Psoas muscle (tissue), 8 donors: ENCODE results near the gene RBM19. TPM values are rescaled to one million over a fixed set of nuclear protein-coding genes. Genes with fewer than 3 reads are reported as not detected.

Experiments
- ATAC-seq, 4 donors: fragments of 200-7000 bp; cut with Tn5 transposase; one replicate each; pipeline ENCODE4 v1.9.1; 2020; ENCODE audit warnings: moderate library complexity in 3 of 4, mild to moderate bottlenecking in 2 of 4
- DNase-seq, 2 donors: peaks; one replicate each; pipeline ENCODE4 v3.0.0-alpha.2; 2020
- H3K27ac ChIP-seq: fragments of 200-600 bp; one replicate; pipeline ENCODE4 v1.8.0; 2022
- H3K27me3 ChIP-seq, 3 donors: fragments of 200-600 bp in 1 of 3; one replicate each; pipeline versions ENCODE4 v1.6.1 to v1.8.0; 2013 to 2022; ENCODE audit warnings: low read length in 2 of 3, mild to moderate bottlenecking in 2 of 3, moderate library complexity in 1 of 3; ENCODE audit not compliant: insufficient read depth in 3 of 3
- H3K36me3 ChIP-seq, 2 donors: fragments of 200-600 bp in 1 of 2; one replicate each; pipeline versions ENCODE4 v1.6.1 to v1.8.0; 2013 to 2022; ENCODE audit warnings: low read depth in 1 of 2, mild to moderate bottlenecking in 1 of 2, moderate library complexity in 1 of 2; ENCODE audit not compliant: insufficient read depth in 1 of 2
- H3K4me1 ChIP-seq: fragments of 200-600 bp; one replicate; pipeline ENCODE4 v1.8.0; 2022
- H3K4me3 ChIP-seq: fragments of 200-600 bp; one replicate; pipeline ENCODE4 v1.8.0; 2022; ENCODE audit warnings: mild to moderate bottlenecking
- H3K9me3 ChIP-seq: fragments of 200-600 bp; one replicate; pipeline ENCODE4 v1.8.0; 2022
- WGBS, 3 donors: extraction: QIAGEN DNeasy Blood & Tissue Kit; methylation state at CpG; one replicate each; pipeline versions ENCODE4 v1.1.6 to v1.1.7; 2013; 5-methylcytosine and 5-hydroxymethylcytosine counted together
- intact Hi-C, 2 donors: fragments of 100-400 bp; cut with DNase I; formaldehyde crosslinking; loops; one replicate each; pipeline versions ENCODE4 v1.11.0 to v1.14.2; 2022
- polyA plus RNA-seq, 3 donors: library from polyadenylated mRNA; stranded (reverse); fragments of 200-250 nt; gene quantifications; one replicate each; pipeline ENCODE4 v1.2.3, GENCODE V29; 2013
- total RNA-seq, 4 donors: library from RNA; stranded (reverse); fragmentation: NEBNext Ultra II Directional in 2 of 4; extraction: Animal tissue kit (Norgen Biotek cat#: 25700) in 2 of 4; gene quantifications; one replicate each; pipeline versions ENCODE4 v1.2.1 to v1.2.4, GENCODE V29; 2021 to 2023
- TF ChIP-seq, protein P1 (sequence below): fragments of 200-600 bp; IDR thresholded peaks from one replicate; pipeline ENCODE4 v1.8.0; 2022; ENCODE audit warnings: antibody characterized with exemption
- donor health status: healthy with polysubstance abuse.
- donor health status: DM: no; HTN: no; CAD: no; lungs with moderate emphysema.
- donor health status: Bipolar disorder and iron deficiency.
- donor health status: healthy.
- donor health status: DM: yes; HTN: yes; CAD: no.
- donor health status: DM: no; HTN: no; CAD: no.
- donor health status: DM: no; HTN: no; CAD: no.
- donor health status: DM: yes; HTN: yes; CAD: no.

The RBM19 gene
- total and polyA plus RNA-seq, 7 donors = 14.2 to 59.4 (median 25.7) TPM

- peaks cover 0 to 7% of the 10 kb centered on the region in 2 donors for H3K36me3 ChIP-seq
- H3K4me3 ChIP-seq = no peak overlapping the region
- DNase-seq = no peak
- no peaks in the 10 kb centered on the region for H3K27me3 ChIP-seq
- H3K4me1 ChIP-seq = no peaks in the 10 kb centered on the region
- no peaks in the 10 kb centered on the region for H3K9me3 ChIP-seq
- H3K27ac ChIP-seq = no peak overlapping the region
- ATAC-seq = no peak
- intact Hi-C loops = no loop called here
- TF ChIP-seq, protein P1, sequence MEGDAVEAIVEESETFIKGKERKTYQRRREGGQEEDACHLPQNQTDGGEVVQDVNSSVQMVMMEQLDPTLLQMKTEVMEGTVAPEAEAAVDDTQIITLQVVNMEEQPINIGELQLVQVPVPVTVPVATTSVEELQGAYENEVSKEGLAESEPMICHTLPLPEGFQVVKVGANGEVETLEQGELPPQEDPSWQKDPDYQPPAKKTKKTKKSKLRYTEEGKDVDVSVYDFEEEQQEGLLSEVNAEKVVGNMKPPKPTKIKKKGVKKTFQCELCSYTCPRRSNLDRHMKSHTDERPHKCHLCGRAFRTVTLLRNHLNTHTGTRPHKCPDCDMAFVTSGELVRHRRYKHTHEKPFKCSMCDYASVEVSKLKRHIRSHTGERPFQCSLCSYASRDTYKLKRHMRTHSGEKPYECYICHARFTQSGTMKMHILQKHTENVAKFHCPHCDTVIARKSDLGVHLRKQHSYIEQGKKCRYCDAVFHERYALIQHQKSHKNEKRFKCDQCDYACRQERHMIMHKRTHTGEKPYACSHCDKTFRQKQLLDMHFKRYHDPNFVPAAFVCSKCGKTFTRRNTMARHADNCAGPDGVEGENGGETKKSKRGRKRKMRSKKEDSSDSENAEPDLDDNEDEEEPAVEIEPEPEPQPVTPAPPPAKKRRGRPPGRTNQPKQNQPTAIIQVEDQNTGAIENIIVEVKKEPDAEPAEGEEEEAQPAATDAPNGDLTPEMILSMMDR = no peak
- 90 to 92% (median 92%) methylated on average over 5 of the region's 5 CpGs for WGBS, 3 donors
These were observed 71.4 kb downstream of the RBM19 start for GRCh38 chr12:113894697-113895096.

- intact Hi-C loops = no loop called here
- H3K9me3 ChIP-seq = no peaks in the 10 kb centered on the region
- ATAC-seq (no peak), DNase-seq (no peak)
- H3K4me1 ChIP-seq = no peaks in the 10 kb centered on the region
- H3K4me3 ChIP-seq = no peak overlapping the region
- peaks cover 0 to 7% of the 10 kb centered on the region in 2 donors for H3K36me3 ChIP-seq
- H3K27ac ChIP-seq = no peak overlapping the region
- TF ChIP-seq, protein P1 = no peak
- H3K27me3 ChIP-seq = no peaks in the 10 kb centered on the region
- 98% methylated on average over 8 of the region's 8 CpGs for WGBS, 3 donors
These were observed 72.9 kb downstream of the RBM19 start for GRCh38 chr12:113893221-113893620.

GRCh38 chr12:113892556-113892955 lies 73.6 kb downstream of the RBM19 start:
- peaks cover 0 to 7% of the 10 kb centered on the region in 2 donors for H3K36me3 ChIP-seq
- H3K4me1 ChIP-seq = no peaks in the 10 kb centered on the region
- ATAC-seq = no peak
- H3K27me3 ChIP-seq = no peaks in the 10 kb centered on the region
- DNase-seq = no peak
- 88 to 95% (median 93%) methylated on average over 6 of the region's 6 CpGs for WGBS, 3 donors
- intact Hi-C loops = no loop called here
- no peak overlapping the region for H3K4me3 ChIP-seq
- TF ChIP-seq, protein P1 = no peak
- H3K27ac ChIP-seq = no peak overlapping the region
- H3K9me3 ChIP-seq = no peaks in the 10 kb centered on the region

DNA sequence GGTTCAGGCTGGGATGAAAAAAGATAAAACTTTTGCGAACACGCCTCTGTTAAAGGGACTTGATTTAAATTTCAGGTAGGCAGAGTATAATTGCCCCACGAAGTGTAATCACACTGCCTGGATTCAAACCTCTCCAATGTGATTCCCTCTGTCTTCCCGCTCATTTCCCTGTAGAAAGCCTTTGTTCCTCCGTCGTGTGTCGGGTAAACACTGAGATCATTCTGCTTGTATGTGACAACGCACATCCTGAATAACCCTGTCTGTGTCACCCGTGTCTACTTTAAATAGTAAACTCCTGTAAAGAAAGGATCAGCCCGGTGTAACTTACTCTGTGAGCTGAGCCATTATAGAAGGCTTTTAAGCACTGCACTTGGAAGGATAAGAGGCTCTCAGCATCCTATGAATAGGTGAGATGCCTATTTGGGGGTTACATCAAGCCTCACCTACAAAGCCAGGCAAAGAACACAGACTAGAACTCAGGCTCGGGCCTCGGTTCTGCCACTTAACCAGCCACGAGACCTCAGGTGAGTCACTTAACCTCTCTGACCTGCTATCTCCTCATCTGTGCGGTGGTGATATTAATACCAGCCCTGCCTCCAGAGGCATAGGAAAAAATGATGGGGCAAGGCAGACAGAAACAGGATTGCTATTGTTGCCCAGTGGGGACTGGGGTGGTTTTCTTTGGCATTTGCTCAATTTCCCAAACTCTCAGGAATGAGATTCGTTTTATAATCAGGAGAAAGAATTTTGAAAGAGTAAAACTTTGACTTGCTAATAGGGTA lies 74.2 kb downstream of the RBM19 start:
- Histone ChIP-seq H3K4me1 (no peaks in the 10 kb centered on the region), H3K4me3 (no peak overlapping the region), H3K27me3 (no peaks in the 10 kb centered on the region), H3K27ac (no peak overlapping the region), H3K36me3 (peaks cover 0 to 7% of the 10 kb centered on the region in 2 donors), H3K9me3 (no peaks in the 10 kb centered on the region)
- TF ChIP-seq, protein P1 = no peak
- intact Hi-C loops = no loop called here
- WGBS, 3 donors = 86 to 91% (median 90%) methylated on average over 15 of the region's 15 CpGs
- DNase-seq (no peak), ATAC-seq (no peak)
